Upper lobe of left lung (tissue), 6 donors: ENCODE measurements around the gene TNFRSF6B. TPM values are rescaled to one million over a fixed set of nuclear protein-coding genes. Genes with fewer than 3 reads are reported as not detected.
A peak's percentile ranks its signal among the peaks of the same experiment; 100 is the strongest.
"Not testable (repeated sequence)": the region's sequence is repeated elsewhere in the genome, so short reads cannot be mapped to it uniquely, and the experiment has no call there.

ENCODE experiments used
- ATAC-seq, 2 donors: fragments of 200-7000 bp; cut with Tn5 transposase; one replicate each; pipeline ENCODE4 v1.9.1; 2022; ENCODE audit warnings: mild to moderate bottlenecking in 2 of 2, moderate library complexity in 2 of 2; ENCODE audit not compliant: low FRiP score in 2 of 2
- DNase-seq, 2 donors: peaks; one replicate each; pipeline ENCODE4 v3.0.0-alpha.2; 2019 to 2020
- H3K27ac ChIP-seq, 4 donors: fragments of 200-600 bp; sonication (generic); one replicate each; pipeline ENCODE4 v1.5.1; 2016 to 2019
- H3K27me3 ChIP-seq, 4 donors: fragments of 200-600 bp; sonication (generic); one replicate each; pipeline ENCODE4 v1.5.1; 2017 to 2019
- H3K36me3 ChIP-seq, 4 donors: fragments of 200-600 bp; sonication (generic); one replicate each; pipeline ENCODE4 v1.5.1; 2016 to 2019
- H3K4me1 ChIP-seq, 4 donors: fragments of 200-600 bp; sonication (generic); one replicate each; pipeline ENCODE4 v1.5.1; 2018 to 2019
- H3K4me3 ChIP-seq, 4 donors: fragments of 200-600 bp; sonication (generic); one replicate each; pipeline ENCODE4 v1.5.1; 2017 to 2019; ENCODE audit warnings: mild to moderate bottlenecking in 2 of 4, moderate library complexity in 1 of 4
- H3K9me3 ChIP-seq, 4 donors: fragments of 200-600 bp; sonication (generic); one replicate each; pipeline ENCODE4 v1.5.1; 2018 to 2019
- EP300 ChIP-seq, 4 donors: sonication (generic); formaldehyde crosslinking; IDR thresholded peaks; one replicate each; pipeline ENCODE4 v1.5.1; 2017; ENCODE audit warnings: antibody characterized with exemption in 4 of 4, control low read depth in 2 of 4
- POLR2A ChIP-seq, 4 donors: fragments of 450-650 bp; IDR thresholded peaks; one replicate each; pipeline ENCODE4 v1.5.1; 2016 to 2017; ENCODE audit warnings: antibody characterized with exemption in 4 of 4, mild to moderate bottlenecking in 2 of 4
- POLR2AphosphoS5 ChIP-seq, 2 donors: sonication (generic); formaldehyde crosslinking; IDR thresholded peaks; one replicate each; pipeline ENCODE4 v1.5.1; 2017; ENCODE audit warnings: antibody characterized with exemption in 2 of 2
- WGBS, 2 donors: methylation state at CpG; one replicate each; pipeline ENCODE4 v1.1.5; 2017 to 2018; 5-methylcytosine and 5-hydroxymethylcytosine counted together
- total RNA-seq, 6 donors: library from RNA; depleted of rRNA in 4 of 6; stranded (reverse); fragments of >200 nt in 4 of 6; gene quantifications; one replicate each; pipeline versions ENCODE4 v1.1.0 to v1.2.1, GENCODE V29; 2016 to 2021
- TF ChIP-seq, protein P1 (sequence below), 6 experiments: fragments of 450-650 bp in 4 of 6; fragments of 200-600 bp in 2 of 6; sonication (generic) in 2 of 6; IDR thresholded peaks; one replicate each; pipeline ENCODE4 v1.5.1; 2016 to 2019; ENCODE audit warnings: antibody characterized with exemption in 6 of 6
- donor health status: DM: no; HTN: no; CAD: no; lungs with moderate emphysema.
- donor health status: DM: no; HTN: yes; CAD: no; lungs with severe emphysema.

Gene TNFRSF6B
- total RNA-seq, 6 donors from 2014 or later, result 13.8 to 34.8 (median 16.9) TPM

DNA sequence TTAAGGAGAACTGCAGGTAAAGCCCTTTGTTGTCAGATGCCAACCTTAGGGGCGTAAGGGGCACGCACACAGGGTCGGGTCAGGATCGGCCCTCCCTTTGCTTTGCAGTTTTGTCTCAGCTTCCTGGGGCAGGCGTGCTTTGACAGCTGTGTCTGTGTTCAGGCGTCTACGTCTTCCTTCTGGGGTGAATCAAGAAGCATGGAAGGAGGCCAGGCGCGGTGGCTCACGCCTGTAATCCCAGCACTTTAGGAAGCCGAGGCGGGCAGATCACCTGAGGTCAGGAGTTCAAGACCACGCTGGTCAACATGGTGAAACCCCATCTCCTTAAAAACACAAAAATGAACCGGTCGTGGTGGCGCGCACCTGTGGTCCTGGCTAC lies 12.7 kb downstream of the TNFRSF6B start:
- Histone ChIP-seq H3K27ac (no peak overlapping the region), H3K27me3 (no peaks in the 10 kb centered on the region), H3K4me1 (peaks cover 24 to 33% (median 26%) of the 10 kb centered on the region in 4 donors), H3K36me3 (peaks cover 24 to 64% (median 50%) of the 10 kb centered on the region in 4 donors), H3K4me3 (peak overlapping the region in 3 of 4 donors; percentile 79 to 98 (median 96)), H3K9me3 (no peaks in the 10 kb centered on the region)
- DNase-seq (no peak), ATAC-seq (no peak)
- WGBS, 2 donors, result 89 to 95% methylated on average over 17 of the region's 17 CpGs
- no peak for TF ChIP-seq POLR2AphosphoS5 (IDR thresholded peaks at IDR 0.05)
- TF ChIP-seq POLR2A (IDR thresholded peaks at IDR 0.05), result no peak
- TF ChIP-seq EP300 (IDR thresholded peaks at IDR 0.05), result no peak
- TF ChIP-seq, protein P1, sequence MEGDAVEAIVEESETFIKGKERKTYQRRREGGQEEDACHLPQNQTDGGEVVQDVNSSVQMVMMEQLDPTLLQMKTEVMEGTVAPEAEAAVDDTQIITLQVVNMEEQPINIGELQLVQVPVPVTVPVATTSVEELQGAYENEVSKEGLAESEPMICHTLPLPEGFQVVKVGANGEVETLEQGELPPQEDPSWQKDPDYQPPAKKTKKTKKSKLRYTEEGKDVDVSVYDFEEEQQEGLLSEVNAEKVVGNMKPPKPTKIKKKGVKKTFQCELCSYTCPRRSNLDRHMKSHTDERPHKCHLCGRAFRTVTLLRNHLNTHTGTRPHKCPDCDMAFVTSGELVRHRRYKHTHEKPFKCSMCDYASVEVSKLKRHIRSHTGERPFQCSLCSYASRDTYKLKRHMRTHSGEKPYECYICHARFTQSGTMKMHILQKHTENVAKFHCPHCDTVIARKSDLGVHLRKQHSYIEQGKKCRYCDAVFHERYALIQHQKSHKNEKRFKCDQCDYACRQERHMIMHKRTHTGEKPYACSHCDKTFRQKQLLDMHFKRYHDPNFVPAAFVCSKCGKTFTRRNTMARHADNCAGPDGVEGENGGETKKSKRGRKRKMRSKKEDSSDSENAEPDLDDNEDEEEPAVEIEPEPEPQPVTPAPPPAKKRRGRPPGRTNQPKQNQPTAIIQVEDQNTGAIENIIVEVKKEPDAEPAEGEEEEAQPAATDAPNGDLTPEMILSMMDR (IDR thresholded peaks at IDR 0.05), result no peak

DNA sequence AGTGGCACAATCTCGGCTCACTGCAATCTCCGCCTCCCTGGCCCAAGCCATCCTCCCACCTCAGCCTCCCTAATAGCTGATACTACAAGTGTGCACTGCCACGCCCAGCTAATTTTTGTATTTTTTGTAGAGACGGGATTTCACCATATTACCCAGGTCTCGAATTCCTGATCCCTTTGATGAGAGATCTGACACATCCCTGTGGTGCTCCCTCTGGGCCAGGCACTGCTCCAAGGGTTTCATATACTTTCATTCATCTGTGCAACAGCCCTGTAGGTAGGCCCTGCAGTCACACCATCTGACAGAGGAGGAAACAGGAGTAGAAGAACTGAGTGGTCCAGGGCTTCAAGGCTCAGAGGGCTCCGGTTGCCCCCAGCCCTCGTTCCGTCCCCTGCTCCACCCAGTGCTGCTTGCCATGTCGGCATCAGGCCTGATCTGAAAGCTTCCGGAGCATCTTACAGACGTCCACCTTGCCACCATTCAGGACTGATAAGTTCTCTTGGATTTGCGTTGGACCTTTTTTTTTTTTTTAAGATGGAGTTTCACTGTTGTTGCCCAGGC lies 14.7 kb downstream of the TNFRSF6B start:
- H3K4me1 ChIP-seq, result peaks cover 21 to 29% (median 23%) of the 10 kb centered on the region in 4 donors
- DNase-seq (no peak), ATAC-seq (no peak)
- 83 to 86% methylated on average over 11 to 12 of the region's 12 CpGs for WGBS, 2 donors
- peaks cover 9 to 59% (median 39%) of the 10 kb centered on the region in 4 donors for H3K36me3 ChIP-seq
- TF ChIP-seq, protein P1 (IDR thresholded peaks at IDR 0.05), result no peak
- TF ChIP-seq EP300 (IDR thresholded peaks at IDR 0.05), result no peak
- no peak for TF ChIP-seq POLR2A (IDR thresholded peaks at IDR 0.05)
- no peak for TF ChIP-seq POLR2AphosphoS5 (IDR thresholded peaks at IDR 0.05)
- no peak overlapping the region for H3K4me3 ChIP-seq
- no peaks in the 10 kb centered on the region for H3K27me3 ChIP-seq
- peaks cover 0 to 9% (median 7%) of the 10 kb centered on the region in 4 donors for H3K9me3 ChIP-seq
- no peak overlapping the region for H3K27ac ChIP-seq

DNA sequence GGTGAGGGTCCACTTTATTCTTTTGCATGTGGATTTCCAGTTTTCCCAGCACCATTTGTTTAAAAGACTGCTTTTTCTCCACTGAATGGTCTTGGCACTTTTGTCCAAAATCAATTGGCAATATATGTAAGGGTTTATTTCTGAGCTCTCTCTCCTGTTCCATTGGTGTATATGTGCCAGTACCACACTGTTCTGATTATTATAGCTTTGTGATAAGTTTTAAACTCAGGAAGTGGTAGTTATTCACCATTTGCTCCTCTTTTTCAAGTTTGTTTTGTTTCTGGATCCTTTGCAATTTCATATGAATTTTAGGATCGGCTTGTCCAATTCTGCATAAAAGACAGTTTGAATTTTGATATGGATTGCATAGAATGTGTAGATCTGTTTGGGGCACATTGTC lies 15.7 kb downstream of the TNFRSF6B start:
- 95 to 100% methylated on average over 1 of the region's 1 CpG for WGBS, 2 donors
- TF ChIP-seq POLR2A (IDR thresholded peaks at IDR 0.05), result no peak
- TF ChIP-seq POLR2AphosphoS5 (IDR thresholded peaks at IDR 0.05), result no peak
- no peak for TF ChIP-seq EP300 (IDR thresholded peaks at IDR 0.05)
- TF ChIP-seq, protein P1 (IDR thresholded peaks at IDR 0.05), result no peak
- peaks cover 7 to 62% (median 36%) of the 10 kb centered on the region in 4 donors for H3K36me3 ChIP-seq

GRCh38 chr20:63714858-63715257 lies 18.4 kb downstream of the TNFRSF6B start:
- 97% methylated on average over 5 of the region's 5 CpGs for WGBS, 2 donors
- no peak for TF ChIP-seq EP300 (IDR thresholded peaks at IDR 0.05)
- TF ChIP-seq POLR2AphosphoS5 (IDR thresholded peaks at IDR 0.05), result no peak
- TF ChIP-seq, protein P1 (IDR thresholded peaks at IDR 0.05), result no peak
- TF ChIP-seq POLR2A (IDR thresholded peaks at IDR 0.05), result no peak
- Histone ChIP-seq H3K36me3 (peaks cover 7 to 74% (median 48%) of the 10 kb centered on the region in 4 donors), H3K27ac (no peak overlapping the region), H3K4me3 (no peak overlapping the region), H3K9me3 (peaks cover 0 to 16% (median 9%) of the 10 kb centered on the region in 4 donors), H3K4me1 (no peaks in the 10 kb centered on the region), H3K27me3 (no peaks in the 10 kb centered on the region)
- ATAC-seq, result no peak
- no peak for DNase-seq

More for the DNA sequence above, 15.7 kb downstream of the TNFRSF6B start:
- no peaks in the 10 kb centered on the region for H3K27me3 ChIP-seq
- ATAC-seq, result no peak
- peaks cover 11 to 19% (median 13%) of the 10 kb centered on the region in 4 donors for H3K4me1 ChIP-seq
- peaks cover 0 to 9% (median 7%) of the 10 kb centered on the region in 4 donors for H3K9me3 ChIP-seq
- no peak overlapping the region for H3K4me3 ChIP-seq
- no peak for DNase-seq
- H3K27ac ChIP-seq, result no peak overlapping the region

- Histone ChIP-seq H3K27ac (no peak overlapping the region), H3K27me3 (no peaks in the 10 kb centered on the region), H3K4me3 (no peak overlapping the region), H3K4me1 (no peaks in the 10 kb centered on the region), H3K36me3 (peaks cover 4 to 66% (median 43%) of the 10 kb centered on the region in 4 donors), H3K9me3 (peaks cover 0 to 16% (median 9%) of the 10 kb centered on the region in 4 donors)
- no peak for TF ChIP-seq POLR2AphosphoS5 (IDR thresholded peaks at IDR 0.05)
- TF ChIP-seq, protein P1 (IDR thresholded peaks at IDR 0.05), result no peak
- no peak for TF ChIP-seq POLR2A (IDR thresholded peaks at IDR 0.05)
- no peak for TF ChIP-seq EP300 (IDR thresholded peaks at IDR 0.05)
- WGBS, 2 donors, result 93 to 100% methylated on average over 2 of the region's 2 CpGs
- no peak for ATAC-seq
- DNase-seq, result no peak
These were observed 22.5 kb downstream of the TNFRSF6B start for GRCh38 chr20:63718996-63719395.

GRCh38 chr20:63722967-63723622 lies 26.6 kb downstream of the TNFRSF6B start:
- 86 to 92% methylated on average over 2 of the region's 2 CpGs for WGBS, 2 donors
- ATAC-seq, H3K4me1 ChIP-seq, H3K27me3 ChIP-seq, DNase-seq, H3K4me3 ChIP-seq, H3K27ac ChIP-seq: not testable (repeated sequence)
- peaks cover 4 to 21% (median 9%) of the 10 kb centered on the region in 4 donors for H3K9me3 ChIP-seq
- H3K36me3 ChIP-seq, result peaks cover 4 to 42% (median 28%) of the 10 kb centered on the region in 4 donors
